Suprapubic skin (tissue), 3 donors: ENCODE results near the gene KRTAP5-3.

Experiments
- EP300 ChIP-seq: sonication (generic); formaldehyde crosslinking; IDR thresholded peaks from one replicate; pipeline ENCODE4 v1.6.1; 2017; ENCODE audit warnings: antibody characterized with exemption
- POLR2A ChIP-seq, 2 donors: fragments of 450-650 bp; IDR thresholded peaks; one replicate each; pipeline ENCODE4 v1.6.1; 2017; ENCODE audit warnings: antibody characterized with exemption in 2 of 2, mild to moderate bottlenecking in 2 of 2, moderate library complexity in 2 of 2
- TF ChIP-seq, protein P1 (sequence below), 2 donors: fragments of 200-600 bp in 1 of 2; fragments of 450-650 bp in 1 of 2; sonication (generic) in 1 of 2; IDR thresholded peaks; one replicate each; pipeline ENCODE4 v1.5.1; 2016 to 2019; ENCODE audit warnings: antibody characterized with exemption in 2 of 2, mild to moderate bottlenecking in 1 of 2, moderate library complexity in 1 of 2

DNA sequence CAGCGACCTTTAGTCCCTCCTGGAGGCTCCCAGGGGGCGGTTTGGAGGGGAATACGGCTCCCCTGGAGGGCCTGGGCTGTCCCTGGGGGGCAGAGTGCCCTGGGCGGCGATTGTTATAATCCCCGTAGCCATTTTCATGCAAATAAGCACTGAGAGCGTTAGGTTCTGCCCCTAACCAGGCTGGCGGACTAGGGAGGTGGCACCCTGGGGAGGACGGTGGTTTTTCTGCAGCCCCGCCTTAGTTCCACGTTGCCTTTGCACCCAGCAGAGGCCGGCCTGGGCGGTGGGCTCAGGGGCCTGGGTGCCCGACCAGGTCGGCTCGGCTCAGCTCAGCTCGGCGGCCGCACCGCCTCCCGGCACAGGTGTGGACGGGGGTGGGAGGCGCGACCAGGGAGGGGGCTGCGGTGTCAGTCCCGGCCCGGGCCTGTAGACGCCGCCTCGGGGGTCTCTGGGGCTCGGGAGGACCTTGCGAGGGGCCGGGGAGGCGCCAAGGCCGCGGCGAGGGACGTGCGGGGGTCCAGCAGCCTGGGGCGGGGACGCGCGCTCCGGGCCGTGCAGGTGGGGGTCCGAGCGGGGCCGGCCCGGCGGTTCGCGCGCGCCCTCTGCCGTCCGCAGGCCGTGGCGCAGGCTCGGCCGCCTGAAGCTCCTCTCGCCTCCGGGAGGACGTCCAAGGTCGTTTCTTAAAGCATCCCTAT is 33.9 kb downstream of the KRTAP5-3 start:
- TF ChIP-seq, protein P1, sequence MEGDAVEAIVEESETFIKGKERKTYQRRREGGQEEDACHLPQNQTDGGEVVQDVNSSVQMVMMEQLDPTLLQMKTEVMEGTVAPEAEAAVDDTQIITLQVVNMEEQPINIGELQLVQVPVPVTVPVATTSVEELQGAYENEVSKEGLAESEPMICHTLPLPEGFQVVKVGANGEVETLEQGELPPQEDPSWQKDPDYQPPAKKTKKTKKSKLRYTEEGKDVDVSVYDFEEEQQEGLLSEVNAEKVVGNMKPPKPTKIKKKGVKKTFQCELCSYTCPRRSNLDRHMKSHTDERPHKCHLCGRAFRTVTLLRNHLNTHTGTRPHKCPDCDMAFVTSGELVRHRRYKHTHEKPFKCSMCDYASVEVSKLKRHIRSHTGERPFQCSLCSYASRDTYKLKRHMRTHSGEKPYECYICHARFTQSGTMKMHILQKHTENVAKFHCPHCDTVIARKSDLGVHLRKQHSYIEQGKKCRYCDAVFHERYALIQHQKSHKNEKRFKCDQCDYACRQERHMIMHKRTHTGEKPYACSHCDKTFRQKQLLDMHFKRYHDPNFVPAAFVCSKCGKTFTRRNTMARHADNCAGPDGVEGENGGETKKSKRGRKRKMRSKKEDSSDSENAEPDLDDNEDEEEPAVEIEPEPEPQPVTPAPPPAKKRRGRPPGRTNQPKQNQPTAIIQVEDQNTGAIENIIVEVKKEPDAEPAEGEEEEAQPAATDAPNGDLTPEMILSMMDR (IDR thresholded peaks at IDR 0.05): peak; percentile 50 to 93
- TF ChIP-seq EP300 (no peak), POLR2A (IDR thresholded peaks at IDR 0.05) (no peak)
